ENCODE results near the gene MARCKSL1.

Gene MARCKSL1

DNA sequence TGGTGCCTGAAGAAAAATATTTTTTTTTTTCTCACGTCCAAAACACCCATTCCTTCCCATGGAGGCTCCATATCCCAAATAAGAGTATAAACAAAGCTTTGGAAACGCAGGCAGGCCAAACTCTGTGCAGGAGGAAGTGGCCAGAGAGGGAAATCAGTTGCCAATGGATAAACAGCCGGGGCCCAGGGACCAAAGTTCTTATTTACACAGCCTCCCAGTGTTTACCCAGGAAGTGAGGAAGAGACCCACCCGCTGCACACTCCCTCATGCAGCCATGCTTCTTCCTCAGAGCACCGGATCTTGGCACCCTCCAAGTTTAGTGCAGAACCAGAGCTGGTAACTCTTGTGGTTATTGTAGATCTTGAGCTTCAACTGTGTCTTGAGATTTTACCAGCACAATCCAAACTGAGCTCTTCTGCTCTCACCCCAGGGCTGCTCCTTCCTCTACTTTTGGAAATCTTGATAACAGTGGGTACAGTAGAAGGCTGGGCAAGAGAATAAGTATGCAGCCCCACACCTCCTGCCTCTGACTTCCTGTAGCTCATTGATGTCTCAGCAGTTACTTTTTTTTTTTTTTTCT is 14.2 kb downstream of the MARCKSL1 start:
- no peak for FAIRE-seq
- TF ChIP-seq, protein P1, sequence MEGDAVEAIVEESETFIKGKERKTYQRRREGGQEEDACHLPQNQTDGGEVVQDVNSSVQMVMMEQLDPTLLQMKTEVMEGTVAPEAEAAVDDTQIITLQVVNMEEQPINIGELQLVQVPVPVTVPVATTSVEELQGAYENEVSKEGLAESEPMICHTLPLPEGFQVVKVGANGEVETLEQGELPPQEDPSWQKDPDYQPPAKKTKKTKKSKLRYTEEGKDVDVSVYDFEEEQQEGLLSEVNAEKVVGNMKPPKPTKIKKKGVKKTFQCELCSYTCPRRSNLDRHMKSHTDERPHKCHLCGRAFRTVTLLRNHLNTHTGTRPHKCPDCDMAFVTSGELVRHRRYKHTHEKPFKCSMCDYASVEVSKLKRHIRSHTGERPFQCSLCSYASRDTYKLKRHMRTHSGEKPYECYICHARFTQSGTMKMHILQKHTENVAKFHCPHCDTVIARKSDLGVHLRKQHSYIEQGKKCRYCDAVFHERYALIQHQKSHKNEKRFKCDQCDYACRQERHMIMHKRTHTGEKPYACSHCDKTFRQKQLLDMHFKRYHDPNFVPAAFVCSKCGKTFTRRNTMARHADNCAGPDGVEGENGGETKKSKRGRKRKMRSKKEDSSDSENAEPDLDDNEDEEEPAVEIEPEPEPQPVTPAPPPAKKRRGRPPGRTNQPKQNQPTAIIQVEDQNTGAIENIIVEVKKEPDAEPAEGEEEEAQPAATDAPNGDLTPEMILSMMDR (IDR thresholded peaks at IDR 0.05; ENCODE audit: insufficient read depth, missing control alignments) = no peak
- no peak for DNase-seq (ENCODE audit: insufficient read length, low spot score)

DNA sequence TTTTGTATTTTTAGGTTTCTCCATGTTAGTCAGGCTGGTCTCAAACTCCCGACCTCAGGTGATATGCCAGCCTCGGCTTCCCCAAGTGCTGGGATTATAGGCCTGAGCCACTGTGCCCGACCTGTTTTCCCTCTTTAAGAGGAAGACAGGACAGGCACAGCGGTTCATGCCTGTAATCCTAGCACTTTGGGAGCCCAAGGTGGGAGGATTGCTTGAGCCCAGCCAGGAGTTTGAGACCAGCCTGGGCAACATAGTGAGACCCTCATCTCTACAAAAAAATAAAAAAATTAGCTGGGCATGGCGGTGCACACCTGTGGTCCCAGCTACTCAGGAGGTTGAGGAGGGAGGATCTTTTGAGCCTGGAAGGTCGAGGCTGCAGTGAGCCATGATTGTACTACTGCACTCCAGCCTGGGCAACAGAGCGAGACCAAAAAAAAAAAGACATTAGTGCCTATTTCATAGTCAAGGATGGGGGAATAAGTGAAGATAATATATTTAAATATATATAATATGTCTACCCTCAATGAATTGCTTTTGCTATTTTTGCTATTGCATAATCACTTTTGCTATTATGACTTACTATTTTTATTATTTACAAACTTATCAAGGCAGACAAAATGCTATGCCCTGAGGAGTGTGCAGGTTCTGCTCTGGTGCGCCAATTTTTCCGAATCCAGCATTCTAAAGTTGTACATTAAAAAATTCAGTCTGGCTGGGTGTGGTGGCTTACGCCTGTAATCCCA is 17.7 kb downstream of the MARCKSL1 start:
- DNase-seq (ENCODE audit: insufficient read length, low spot score) (no peak), FAIRE-seq (no peak)
- TF ChIP-seq, protein P1 (IDR thresholded peaks at IDR 0.05; ENCODE audit: insufficient read depth, missing control alignments) = no peak

DNA sequence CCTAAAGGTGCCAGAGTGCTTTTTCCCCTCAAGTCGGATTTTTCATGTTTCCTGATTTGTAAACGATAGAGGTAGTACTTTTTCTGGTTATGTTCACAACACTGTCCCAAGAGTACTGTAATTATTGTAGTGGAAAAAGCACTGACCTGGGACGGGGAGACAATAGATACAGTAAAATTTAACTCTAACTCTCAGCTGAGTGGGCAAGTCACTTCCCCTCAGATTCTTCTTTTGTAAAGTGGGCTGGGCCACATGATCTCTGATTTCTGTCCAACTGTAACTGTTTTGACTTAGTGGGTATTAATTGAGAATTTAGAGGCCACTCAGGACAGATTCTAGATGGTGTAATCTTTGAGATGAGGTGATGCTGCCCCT is 19.1 kb downstream of the MARCKSL1 start:
- FAIRE-seq = no peak
- DNase-seq (ENCODE audit: insufficient read length, low spot score) = no peak
- TF ChIP-seq, protein P1 (IDR thresholded peaks at IDR 0.05; ENCODE audit: insufficient read depth, missing control alignments) = no peak

DNA sequence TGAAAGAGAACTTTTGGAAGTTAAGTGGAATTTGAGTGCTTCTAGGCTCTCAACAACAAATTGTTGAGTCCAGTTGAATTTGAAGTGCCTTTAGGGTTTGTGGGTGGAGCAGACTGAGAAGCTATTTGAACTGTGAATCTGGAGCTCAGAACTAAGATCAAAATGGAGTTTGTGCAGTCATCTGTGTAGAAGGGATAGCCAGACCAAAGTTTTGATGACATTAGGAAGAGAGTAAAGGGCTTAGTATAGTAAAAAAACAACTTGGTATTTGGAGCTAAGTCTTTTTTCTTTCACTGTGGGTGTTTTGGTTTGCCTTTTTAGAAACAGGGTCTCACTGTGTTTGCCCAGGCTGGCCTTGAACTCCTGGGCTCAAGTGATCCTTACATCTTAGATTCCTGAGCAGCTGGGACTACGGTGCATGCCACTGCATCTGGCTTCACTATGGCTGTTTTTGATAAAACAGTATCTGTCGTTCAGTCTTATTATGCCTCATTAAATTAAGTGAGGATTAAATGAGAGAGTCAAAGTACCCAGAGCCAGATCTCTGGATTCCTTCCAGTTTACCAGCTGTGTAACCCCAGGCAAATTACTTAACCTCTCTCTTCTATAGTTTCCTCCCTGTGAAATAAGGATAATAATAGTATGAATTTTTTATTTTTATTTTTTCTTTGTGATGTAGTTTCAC is 24.2 kb downstream of the MARCKSL1 start:
- DNase-seq (ENCODE audit: insufficient read length, low spot score) (no peak), FAIRE-seq (no peak)
- TF ChIP-seq, protein P1 (IDR thresholded peaks at IDR 0.05; ENCODE audit: insufficient read depth, missing control alignments) = no peak

DNA sequence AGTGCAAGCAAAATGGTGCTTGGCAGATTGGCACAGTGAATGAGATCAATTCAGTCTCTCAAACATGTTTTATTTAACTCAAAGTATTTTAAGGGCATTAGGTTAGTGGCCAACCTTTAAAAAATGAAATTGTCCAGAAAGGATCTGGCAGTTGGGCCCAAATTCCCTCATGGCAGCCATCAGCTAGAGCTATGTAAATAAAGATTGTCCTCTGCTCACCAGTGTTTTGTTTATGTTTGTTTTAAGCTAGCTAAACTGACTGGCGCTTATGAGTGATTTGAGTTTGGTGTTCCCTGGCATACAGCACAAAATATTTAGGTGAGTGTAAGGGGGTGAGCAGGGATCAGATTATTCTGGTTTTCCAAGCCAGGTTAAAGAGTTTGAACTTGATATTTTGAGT is 26.1 kb downstream of the MARCKSL1 start:
- FAIRE-seq = no peak
- TF ChIP-seq, protein P1 (IDR thresholded peaks at IDR 0.05; ENCODE audit: insufficient read depth, missing control alignments) = no peak
- DNase-seq (ENCODE audit: insufficient read length, low spot score) = no peak

DNA sequence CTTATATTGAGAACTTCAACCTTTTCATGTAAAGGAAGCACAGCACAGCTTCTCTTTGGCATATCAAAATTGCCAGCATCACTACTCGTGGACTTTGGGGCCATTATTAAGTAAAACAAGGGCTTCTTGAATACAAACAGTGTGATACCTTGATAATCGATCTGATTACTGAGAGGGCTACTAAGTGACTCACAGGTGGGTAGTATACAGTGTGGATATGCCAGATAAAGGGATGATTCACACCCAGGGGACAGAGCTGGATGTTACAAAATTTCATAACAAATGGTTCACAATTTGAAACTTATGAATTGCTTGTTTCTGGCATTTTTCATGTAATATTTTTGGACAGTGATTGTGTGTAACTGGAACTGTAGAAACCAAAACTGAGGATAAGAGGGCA is 28.7 kb downstream of the MARCKSL1 start:
- TF ChIP-seq, protein P1 (IDR thresholded peaks at IDR 0.05; ENCODE audit: insufficient read depth, missing control alignments) = no peak
- FAIRE-seq = no peak

DNA sequence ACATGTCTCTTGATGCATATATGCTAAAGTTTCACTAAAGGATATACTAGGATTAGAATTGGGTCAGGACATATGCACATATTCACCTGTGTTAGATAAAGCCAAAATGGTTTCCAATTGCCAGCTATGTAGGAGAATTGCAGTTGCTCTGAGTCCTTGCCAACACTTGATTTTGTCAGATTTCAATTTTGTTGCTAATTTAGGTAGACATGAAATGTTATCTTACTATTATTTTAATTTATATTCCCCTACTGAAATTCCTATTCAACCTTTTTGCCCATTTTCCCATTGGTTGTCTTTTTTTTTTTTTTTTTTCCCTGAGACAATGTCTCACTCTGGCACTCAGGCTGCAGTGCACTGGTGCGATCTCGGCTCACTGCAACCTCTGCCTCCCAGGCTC is 30.7 kb downstream of the MARCKSL1 start:
- TF ChIP-seq, protein P1 (IDR thresholded peaks at IDR 0.05; ENCODE audit: insufficient read depth, missing control alignments) = no peak
- DNase-seq (ENCODE audit: insufficient read length, low spot score) (no peak), FAIRE-seq (no peak)

More for the DNA sequence above, 28.7 kb downstream of the MARCKSL1 start:
- no peak for DNase-seq (ENCODE audit: insufficient read length, low spot score)
